Colonic mucosa (tissue), 4 donors: ENCODE data around the gene CEP85L. TPM values are rescaled to one million over a fixed set of nuclear protein-coding genes. Genes with fewer than 3 reads are reported as not detected.

ENCODE experiments used
- DNase-seq: peaks from one replicate; pipeline ENCODE4 v3.0.0-alpha.2; 2020
- H3K27ac ChIP-seq: fragments of 200-600 bp; one replicate; pipeline ENCODE4 v1.8.0; 2021
- H3K27me3 ChIP-seq: fragments of 200-600 bp; one replicate; pipeline ENCODE4 v1.8.0; 2021
- H3K36me3 ChIP-seq: fragments of 200-600 bp; one replicate; pipeline ENCODE4 v1.8.0; 2021
- H3K4me1 ChIP-seq: fragments of 200-600 bp; one replicate; pipeline ENCODE4 v1.8.0; 2021; ENCODE audit warnings: mild to moderate bottlenecking
- H3K4me3 ChIP-seq: fragments of 200-600 bp; one replicate; pipeline ENCODE4 v1.8.0; 2021
- H3K9ac ChIP-seq, 2 donors: one replicate each; pipeline ENCODE4 v1.7.0; 2013; ENCODE audit warnings: control low read depth in 2 of 2, low read depth in 2 of 2, low read length in 2 of 2
- H3K9me3 ChIP-seq: fragments of 200-600 bp; one replicate; pipeline ENCODE4 v1.8.0; 2021
- CTCF ChIP-seq: fragments of 200-600 bp; IDR thresholded peaks from one replicate; pipeline ENCODE4 v1.8.0; 2022; ENCODE audit warnings: antibody characterized with exemption, mild to moderate bottlenecking
- intact Hi-C: fragments of 100-400 bp; cut with DNase I; formaldehyde crosslinking; loops from one replicate; pipeline ENCODE4 v1.14.1; 2022
- total RNA-seq, 2 donors: library from RNA; stranded (reverse); fragmentation: NEBNext Ultra II Directional in 1 of 2; extraction: Animal tissue kit (Norgen Biotek cat#: 25700) in 1 of 2; gene quantifications; one replicate each; pipeline ENCODE4 v1.2.1, GENCODE V29; 2021
- donor health status: healthy.
- donor health status: DM: no; HTN: no; CAD: no.
- donor health status: DM: no; HTN: no; CAD: no.

Gene CEP85L
- total RNA-seq, 2 donors from 2014 or later: 2.9 to 3.2 TPM

DNA sequence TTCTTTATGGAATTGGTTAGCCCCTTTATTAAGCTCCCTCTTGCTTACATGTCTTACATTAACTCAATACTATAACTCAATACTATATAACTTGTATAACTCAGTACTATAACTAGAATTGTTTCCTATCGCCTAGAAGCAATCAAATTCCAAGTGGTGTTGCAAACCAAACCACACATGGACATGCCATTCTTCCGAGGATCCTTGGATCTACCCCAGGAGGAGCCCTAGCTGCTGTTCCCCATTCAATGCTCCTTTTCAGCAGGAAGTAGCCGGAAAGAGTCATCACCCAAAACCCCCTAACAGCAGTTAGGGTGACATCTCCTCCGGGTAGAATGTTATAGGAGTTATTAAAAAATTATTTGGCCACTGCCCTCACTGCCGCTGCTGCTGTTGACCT, 62.8 kb downstream of the CEP85L start:
- intact Hi-C loops: loop anchor here (10.0 kb wide), 2 partner anchors 304 to 614 kb away; no protein-coding TSS in a partner anchor
- no peak overlapping the region for H3K27ac ChIP-seq

DNA sequence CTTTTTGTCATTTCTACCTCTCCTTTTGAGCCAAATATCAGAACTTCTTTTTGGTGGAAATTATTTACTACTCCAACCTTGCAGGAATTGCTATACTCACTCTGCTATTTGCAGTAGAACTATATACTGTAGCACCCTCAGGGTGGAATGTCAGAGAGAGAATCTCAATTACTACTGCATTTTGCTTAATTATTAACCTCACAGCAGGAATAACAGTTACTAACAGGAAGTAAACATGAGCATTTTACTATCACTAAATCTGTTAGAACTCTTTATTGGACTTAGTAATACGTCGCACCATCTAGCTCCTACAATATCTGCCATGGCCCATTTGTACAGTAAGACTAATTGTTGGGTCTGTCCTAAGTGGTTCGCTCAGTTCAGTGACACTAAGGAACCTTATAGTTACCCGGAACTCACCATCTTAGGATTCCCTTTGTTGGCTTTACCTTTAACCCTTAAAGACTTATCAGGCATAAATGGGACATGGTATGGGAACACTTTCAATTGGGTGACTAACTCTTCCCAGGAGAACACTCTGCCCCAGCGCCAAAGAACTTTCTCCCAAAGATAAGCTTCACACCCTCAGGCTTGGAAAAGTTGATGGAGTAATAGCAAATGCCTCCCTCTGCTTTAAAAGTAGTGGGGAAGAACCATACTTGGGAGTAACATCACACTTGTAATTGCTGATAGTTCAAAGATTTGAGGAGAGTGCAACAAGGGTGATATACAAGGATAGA, 64.5 kb downstream of the CEP85L start:
- Histone ChIP-seq H3K9ac (no peak overlapping the region), H3K4me1 (no peaks in the 10 kb centered on the region), H3K36me3 (no peaks in the 10 kb centered on the region), H3K27ac (no peak overlapping the region), H3K9me3 (no peaks in the 10 kb centered on the region), H3K4me3 (no peak overlapping the region), H3K27me3 (no peaks in the 10 kb centered on the region)
- no peak for DNase-seq
- intact Hi-C loops: loop anchor here (10.0 kb wide), 2 partner anchors 302 to 612 kb away; no protein-coding TSS in a partner anchor
- no peak for TF ChIP-seq CTCF

More for the DNA sequence above, 62.8 kb downstream of the CEP85L start:
- Histone ChIP-seq H3K9ac (no peak overlapping the region), H3K9me3 (no peaks in the 10 kb centered on the region), H3K36me3 (no peaks in the 10 kb centered on the region), H3K27me3 (no peaks in the 10 kb centered on the region), H3K4me1 (no peaks in the 10 kb centered on the region), H3K4me3 (no peak overlapping the region)
- no peak for TF ChIP-seq CTCF
- no peak for DNase-seq

DNA sequence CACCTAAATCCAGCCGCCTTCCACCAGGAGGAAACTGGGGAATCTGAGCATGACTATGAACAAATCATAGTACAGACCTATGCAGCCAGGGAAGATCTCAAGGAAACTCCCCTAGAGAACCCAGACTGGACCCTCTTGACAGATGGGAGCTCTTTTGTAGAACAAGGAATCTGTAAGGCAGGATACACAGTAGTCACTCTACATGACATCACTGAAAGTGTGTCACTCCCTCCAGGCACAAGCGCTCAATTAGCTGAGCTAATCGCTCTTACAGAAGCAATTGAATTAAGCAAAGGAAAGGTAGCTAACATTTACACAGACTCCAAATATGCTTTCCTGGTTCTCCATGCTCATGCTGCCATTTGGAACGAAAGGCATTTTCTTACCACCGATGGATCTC, 66.5 kb downstream of the CEP85L start:
- H3K36me3 ChIP-seq: no peaks in the 10 kb centered on the region
- H3K9me3 ChIP-seq: no peaks in the 10 kb centered on the region
- no peak for TF ChIP-seq CTCF
- no peak overlapping the region for H3K4me3 ChIP-seq
- intact Hi-C loops: loop anchor here (10.0 kb wide), 2 partner anchors 300 to 610 kb away; no protein-coding TSS in a partner anchor
- H3K27me3 ChIP-seq: no peaks in the 10 kb centered on the region
- H3K27ac ChIP-seq: no peak overlapping the region
- H3K4me1 ChIP-seq: no peaks in the 10 kb centered on the region
- H3K9ac ChIP-seq: no peak overlapping the region
- DNase-seq: no peak

DNA sequence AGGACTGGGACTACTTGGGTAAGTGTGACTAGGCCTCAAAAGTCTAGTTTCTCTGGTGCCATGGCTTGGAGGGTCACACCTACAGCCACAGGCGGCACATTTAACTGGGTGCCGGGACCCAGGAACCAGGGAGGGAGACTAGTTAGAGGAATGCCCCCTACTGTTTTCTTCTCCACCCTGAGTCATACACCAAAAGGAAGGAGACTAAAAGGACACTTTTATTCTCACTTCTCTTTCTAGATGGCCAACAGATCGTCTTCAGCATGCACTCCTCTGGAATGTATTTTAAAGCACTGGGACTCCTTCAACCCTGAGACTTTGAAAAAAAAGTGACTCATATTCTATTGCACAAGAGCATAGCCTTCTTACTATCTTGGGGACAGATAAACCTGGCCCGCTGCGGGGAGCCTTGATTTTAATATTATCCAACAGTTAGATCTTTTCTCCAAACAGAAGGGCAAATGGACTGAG, 69.9 kb downstream of the CEP85L start:
- intact Hi-C loops: loop anchor here (10.0 kb wide), 2 partner anchors 297 to 607 kb away; no protein-coding TSS in a partner anchor
- no peaks in the 10 kb centered on the region for H3K27me3 ChIP-seq

More for the DNA sequence above, 69.9 kb downstream of the CEP85L start:
- Histone ChIP-seq H3K36me3 (no peaks in the 10 kb centered on the region), H3K4me3 (no peak overlapping the region), H3K27ac (no peak overlapping the region), H3K9ac (no peak overlapping the region), H3K4me1 (no peaks in the 10 kb centered on the region), H3K9me3 (no peaks in the 10 kb centered on the region)
- TF ChIP-seq CTCF: no peak
- DNase-seq: no peak
